HEK293 (cell line): ENCODE results near the gene RRAGA.

Experiments
- ZNF670 ChIP-seq: fragments of 450-650 bp; formaldehyde crosslinking; IDR thresholded peaks from 2 replicates; pipeline ENCODE4 v1.5.1; 2016; ENCODE audit warnings: missing biosample characterization, missing genetic modification characterization, low read depth
- ZNF701 ChIP-seq: fragments of 450-650 bp; formaldehyde crosslinking; IDR thresholded peaks from 2 replicates; pipeline ENCODE4 v1.5.1; 2016; ENCODE audit warnings: missing biosample characterization, missing genetic modification characterization
- ZNF776 ChIP-seq: fragments of 450-650 bp; formaldehyde crosslinking; IDR thresholded peaks from 2 replicates; pipeline ENCODE4 v1.5.0; 2017; ENCODE audit warnings: missing biosample characterization, missing genetic modification characterization, borderline replicate concordance
- TF ChIP-seq, protein P1 (sequence below): fragments of 450-650 bp; formaldehyde crosslinking; IDR thresholded peaks from 2 replicates; pipeline ENCODE4 v1.5.1; 2016; ENCODE audit warnings: missing biosample characterization, missing genetic modification characterization, low read depth
- TF ChIP-seq, protein P2 (sequence below): fragments of 450-650 bp; formaldehyde crosslinking; IDR thresholded peaks from 2 replicates; pipeline ENCODE4 v1.5.1; 2016; ENCODE audit warnings: missing biosample characterization, missing genetic modification characterization

DNA sequence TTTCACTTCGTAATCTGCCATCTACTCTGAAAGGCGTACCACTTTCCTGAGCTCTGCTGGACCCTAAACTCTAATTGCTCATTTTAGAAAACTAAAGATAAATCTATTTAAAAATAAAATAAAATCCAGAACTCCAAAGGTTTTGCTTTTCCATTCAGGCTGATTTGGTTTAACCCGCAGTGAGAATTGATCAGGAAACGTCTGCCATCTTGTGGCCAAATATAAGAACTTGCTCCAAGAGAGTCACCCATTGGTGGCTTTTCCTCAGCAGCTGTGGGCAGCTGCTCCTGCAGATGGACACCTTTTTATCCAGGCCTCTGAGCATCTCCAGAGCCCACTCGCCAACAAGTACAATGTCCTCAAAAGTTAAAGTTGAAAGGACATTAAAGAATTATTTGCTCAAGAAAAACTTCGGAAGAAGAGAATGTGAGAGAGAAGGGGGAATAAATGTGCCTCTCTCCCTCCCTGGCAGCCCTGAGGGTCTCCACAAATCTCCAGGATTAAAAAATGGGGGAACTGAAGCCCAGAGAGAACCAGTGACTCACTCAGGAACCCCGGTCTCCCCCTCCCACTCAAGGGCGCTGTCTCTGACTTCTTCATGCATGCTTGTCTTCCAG is 20.3 kb upstream of the RRAGA start:
- no peak for TF ChIP-seq ZNF776 (tag by site-specific recombination)
- TF ChIP-seq, protein P1, sequence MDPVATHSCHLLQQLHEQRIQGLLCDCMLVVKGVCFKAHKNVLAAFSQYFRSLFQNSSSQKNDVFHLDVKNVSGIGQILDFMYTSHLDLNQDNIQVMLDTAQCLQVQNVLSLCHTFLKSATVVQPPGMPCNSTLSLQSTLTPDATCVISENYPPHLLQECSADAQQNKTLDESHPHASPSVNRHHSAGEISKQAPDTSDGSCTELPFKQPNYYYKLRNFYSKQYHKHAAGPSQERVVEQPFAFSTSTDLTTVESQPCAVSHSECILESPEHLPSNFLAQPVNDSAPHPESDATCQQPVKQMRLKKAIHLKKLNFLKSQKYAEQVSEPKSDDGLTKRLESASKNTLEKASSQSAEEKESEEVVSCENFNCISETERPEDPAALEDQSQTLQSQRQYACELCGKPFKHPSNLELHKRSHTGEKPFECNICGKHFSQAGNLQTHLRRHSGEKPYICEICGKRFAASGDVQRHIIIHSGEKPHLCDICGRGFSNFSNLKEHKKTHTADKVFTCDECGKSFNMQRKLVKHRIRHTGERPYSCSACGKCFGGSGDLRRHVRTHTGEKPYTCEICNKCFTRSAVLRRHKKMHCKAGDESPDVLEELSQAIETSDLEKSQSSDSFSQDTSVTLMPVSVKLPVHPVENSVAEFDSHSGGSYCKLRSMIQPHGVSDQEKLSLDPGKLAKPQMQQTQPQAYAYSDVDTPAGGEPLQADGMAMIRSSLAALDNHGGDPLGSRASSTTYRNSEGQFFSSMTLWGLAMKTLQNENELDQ (tag by site-specific recombination) = no peak
- TF ChIP-seq ZNF670 (tag by site-specific recombination) = no peak
- no peak for TF ChIP-seq ZNF701 (tag by site-specific recombination)
- TF ChIP-seq, protein P2, sequence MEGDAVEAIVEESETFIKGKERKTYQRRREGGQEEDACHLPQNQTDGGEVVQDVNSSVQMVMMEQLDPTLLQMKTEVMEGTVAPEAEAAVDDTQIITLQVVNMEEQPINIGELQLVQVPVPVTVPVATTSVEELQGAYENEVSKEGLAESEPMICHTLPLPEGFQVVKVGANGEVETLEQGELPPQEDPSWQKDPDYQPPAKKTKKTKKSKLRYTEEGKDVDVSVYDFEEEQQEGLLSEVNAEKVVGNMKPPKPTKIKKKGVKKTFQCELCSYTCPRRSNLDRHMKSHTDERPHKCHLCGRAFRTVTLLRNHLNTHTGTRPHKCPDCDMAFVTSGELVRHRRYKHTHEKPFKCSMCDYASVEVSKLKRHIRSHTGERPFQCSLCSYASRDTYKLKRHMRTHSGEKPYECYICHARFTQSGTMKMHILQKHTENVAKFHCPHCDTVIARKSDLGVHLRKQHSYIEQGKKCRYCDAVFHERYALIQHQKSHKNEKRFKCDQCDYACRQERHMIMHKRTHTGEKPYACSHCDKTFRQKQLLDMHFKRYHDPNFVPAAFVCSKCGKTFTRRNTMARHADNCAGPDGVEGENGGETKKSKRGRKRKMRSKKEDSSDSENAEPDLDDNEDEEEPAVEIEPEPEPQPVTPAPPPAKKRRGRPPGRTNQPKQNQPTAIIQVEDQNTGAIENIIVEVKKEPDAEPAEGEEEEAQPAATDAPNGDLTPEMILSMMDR (tag by site-specific recombination) = no peak
